OCI-LY7 (cell line): ENCODE data around the gene ARHGAP31.

Experiments
- EZH2phosphoT487 ChIP-seq: fragments of 200-600 bp; sonication (generic); IDR thresholded peaks from 2 replicates; pipeline ENCODE4 v1.6.1; 2018; ENCODE audit warnings: low read depth, borderline replicate concordance, mild to moderate bottlenecking, mixed run types, antibody characterized with exemption, low read length, moderate library complexity, mixed read lengths
- TF ChIP-seq, protein P1 (sequence below): fragments of 200-600 bp; sonication (generic); conservative IDR thresholded peaks from 2 replicates; pipeline ENCODE4 v1.5.1; 2014; ENCODE audit warnings: mild to moderate bottlenecking, antibody characterized with exemption, low read length, moderate library complexity, mixed read lengths

- TF ChIP-seq, protein P1, sequence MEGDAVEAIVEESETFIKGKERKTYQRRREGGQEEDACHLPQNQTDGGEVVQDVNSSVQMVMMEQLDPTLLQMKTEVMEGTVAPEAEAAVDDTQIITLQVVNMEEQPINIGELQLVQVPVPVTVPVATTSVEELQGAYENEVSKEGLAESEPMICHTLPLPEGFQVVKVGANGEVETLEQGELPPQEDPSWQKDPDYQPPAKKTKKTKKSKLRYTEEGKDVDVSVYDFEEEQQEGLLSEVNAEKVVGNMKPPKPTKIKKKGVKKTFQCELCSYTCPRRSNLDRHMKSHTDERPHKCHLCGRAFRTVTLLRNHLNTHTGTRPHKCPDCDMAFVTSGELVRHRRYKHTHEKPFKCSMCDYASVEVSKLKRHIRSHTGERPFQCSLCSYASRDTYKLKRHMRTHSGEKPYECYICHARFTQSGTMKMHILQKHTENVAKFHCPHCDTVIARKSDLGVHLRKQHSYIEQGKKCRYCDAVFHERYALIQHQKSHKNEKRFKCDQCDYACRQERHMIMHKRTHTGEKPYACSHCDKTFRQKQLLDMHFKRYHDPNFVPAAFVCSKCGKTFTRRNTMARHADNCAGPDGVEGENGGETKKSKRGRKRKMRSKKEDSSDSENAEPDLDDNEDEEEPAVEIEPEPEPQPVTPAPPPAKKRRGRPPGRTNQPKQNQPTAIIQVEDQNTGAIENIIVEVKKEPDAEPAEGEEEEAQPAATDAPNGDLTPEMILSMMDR: no peak
- no peak for TF ChIP-seq EZH2phosphoT487
Measured at GRCh38 chr3:119290613-119291012, 3.6 kb upstream of the ARHGAP31 start.
